ENCODE results near the gene ATXN7L1. TPM values are rescaled to one million over a fixed set of nuclear protein-coding genes. Genes with fewer than 3 reads are reported as not detected.

The ATXN7L1 gene
- total RNA-seq, 1 experiment from 2014 or later: 38.5 TPM

GRCh38 chr7:105816954-105817615 lies 59.3 kb downstream of the ATXN7L1 start:
- no peak overlapping the region for H3K4me3 Mint-ChIP-seq
- peaks cover 38% of the 10 kb centered on the region for H3K4me1 Mint-ChIP-seq
- H3K27me3 Mint-ChIP-seq (ENCODE audit: low read depth): no peaks in the 10 kb centered on the region
- ChIA-PET CTCF (interaction anchor here (0.6 to 1.9 kb wide), 3 partner anchors 52 to 128 kb away, joined by 4 to 5 read pairs (median 4); no protein-coding TSS in a partner anchor), POLR2A (interaction anchor here (1.2 kb wide), 1 partner anchor 20 kb away, joined by 3 read pairs; no protein-coding TSS in a partner anchor)
- H3K9me3 Mint-ChIP-seq: no peaks in the 10 kb centered on the region
- no peak overlapping the region for H3K27ac Mint-ChIP-seq
- DNase-seq (ENCODE audit: low spot score) (no peak), ATAC-seq (no peak)
- TF ChIP-seq NFE2L1 (CRISPR knock-in tag; IDR thresholded peaks at IDR 0.05): no peak
- 0 out of 2 replicates have a peak, but pooled peaks have one; percentile 52 for TF ChIP-seq RORB (CRISPR knock-in tag; IDR thresholded peaks at IDR 0.05)
- peaks cover 12% of the 10 kb centered on the region for H3K36me3 Mint-ChIP-seq

DNA sequence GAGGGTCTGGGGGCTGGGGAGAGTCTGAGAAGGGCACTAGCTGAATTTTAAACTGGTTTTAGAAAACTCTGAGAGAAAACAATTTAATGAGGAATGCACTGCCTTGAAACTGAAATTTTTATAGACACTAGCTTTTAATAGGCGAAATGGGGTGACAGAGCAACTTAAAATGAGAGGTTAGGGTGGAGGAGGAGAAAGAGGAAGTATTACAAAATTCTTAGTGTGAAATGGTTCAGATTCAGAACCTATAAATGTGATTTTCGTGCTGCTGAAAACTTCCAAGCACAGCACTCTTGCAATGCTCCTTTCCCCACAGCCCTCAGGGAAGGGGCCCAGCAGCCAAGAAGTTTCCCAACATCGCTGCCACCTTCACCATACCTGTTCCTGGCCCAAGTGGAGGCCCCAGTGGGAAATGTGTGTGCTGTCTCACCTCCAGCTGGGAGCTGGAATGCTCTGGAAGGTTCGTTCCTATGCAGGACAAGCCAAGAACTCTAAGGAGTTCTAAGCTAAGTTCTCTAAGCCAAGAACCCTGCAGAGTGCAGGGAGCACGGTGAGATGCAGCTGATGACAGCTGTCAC lies 60.0 kb downstream of the ATXN7L1 start:
- no peak overlapping the region for H3K4me3 Mint-ChIP-seq
- DNase-seq (ENCODE audit: low spot score) (no peak), ATAC-seq (peak; percentile 24; the same call in 1 of the 2 replicates)
- H3K4me1 Mint-ChIP-seq: peaks cover 38% of the 10 kb centered on the region
- no peak overlapping the region for H3K27ac Mint-ChIP-seq
- no peaks in the 10 kb centered on the region for H3K27me3 Mint-ChIP-seq (ENCODE audit: low read depth)
- TF ChIP-seq ESRRA (CRISPR knock-in tag; IDR thresholded peaks at IDR 0.05; ENCODE audit: borderline replicate concordance): no peak
- TF ChIP-seq NFYB (CRISPR knock-in tag; conservative IDR thresholded peaks at IDR 0.05; ENCODE audit: low read depth): no peak
- TF ChIP-seq ZNF423 (CRISPR knock-in tag; IDR thresholded peaks at IDR 0.05): no peak
- no peak for TF ChIP-seq ZNF512 (CRISPR knock-in tag; IDR thresholded peaks at IDR 0.05; ENCODE audit: borderline replicate concordance)
- TF ChIP-seq CREB1 (CRISPR knock-in tag; IDR thresholded peaks at IDR 0.05): no peak
- TF ChIP-seq, protein P1, sequence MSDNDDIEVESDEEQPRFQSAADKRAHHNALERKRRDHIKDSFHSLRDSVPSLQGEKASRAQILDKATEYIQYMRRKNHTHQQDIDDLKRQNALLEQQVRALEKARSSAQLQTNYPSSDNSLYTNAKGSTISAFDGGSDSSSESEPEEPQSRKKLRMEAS (CRISPR knock-in tag; IDR thresholded peaks at IDR 0.05): no peak
- TF ChIP-seq, protein P2, sequence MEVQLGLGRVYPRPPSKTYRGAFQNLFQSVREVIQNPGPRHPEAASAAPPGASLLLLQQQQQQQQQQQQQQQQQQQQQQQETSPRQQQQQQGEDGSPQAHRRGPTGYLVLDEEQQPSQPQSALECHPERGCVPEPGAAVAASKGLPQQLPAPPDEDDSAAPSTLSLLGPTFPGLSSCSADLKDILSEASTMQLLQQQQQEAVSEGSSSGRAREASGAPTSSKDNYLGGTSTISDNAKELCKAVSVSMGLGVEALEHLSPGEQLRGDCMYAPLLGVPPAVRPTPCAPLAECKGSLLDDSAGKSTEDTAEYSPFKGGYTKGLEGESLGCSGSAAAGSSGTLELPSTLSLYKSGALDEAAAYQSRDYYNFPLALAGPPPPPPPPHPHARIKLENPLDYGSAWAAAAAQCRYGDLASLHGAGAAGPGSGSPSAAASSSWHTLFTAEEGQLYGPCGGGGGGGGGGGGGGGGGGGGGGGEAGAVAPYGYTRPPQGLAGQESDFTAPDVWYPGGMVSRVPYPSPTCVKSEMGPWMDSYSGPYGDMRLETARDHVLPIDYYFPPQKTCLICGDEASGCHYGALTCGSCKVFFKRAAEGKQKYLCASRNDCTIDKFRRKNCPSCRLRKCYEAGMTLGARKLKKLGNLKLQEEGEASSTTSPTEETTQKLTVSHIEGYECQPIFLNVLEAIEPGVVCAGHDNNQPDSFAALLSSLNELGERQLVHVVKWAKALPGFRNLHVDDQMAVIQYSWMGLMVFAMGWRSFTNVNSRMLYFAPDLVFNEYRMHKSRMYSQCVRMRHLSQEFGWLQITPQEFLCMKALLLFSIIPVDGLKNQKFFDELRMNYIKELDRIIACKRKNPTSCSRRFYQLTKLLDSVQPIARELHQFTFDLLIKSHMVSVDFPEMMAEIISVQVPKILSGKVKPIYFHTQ (CRISPR knock-in tag; IDR thresholded peaks at IDR 0.05): no peak
- TF ChIP-seq ZBTB21 (CRISPR knock-in tag; IDR thresholded peaks at IDR 0.05; ENCODE audit: borderline replicate concordance): no peak
- TF ChIP-seq, protein P3, sequence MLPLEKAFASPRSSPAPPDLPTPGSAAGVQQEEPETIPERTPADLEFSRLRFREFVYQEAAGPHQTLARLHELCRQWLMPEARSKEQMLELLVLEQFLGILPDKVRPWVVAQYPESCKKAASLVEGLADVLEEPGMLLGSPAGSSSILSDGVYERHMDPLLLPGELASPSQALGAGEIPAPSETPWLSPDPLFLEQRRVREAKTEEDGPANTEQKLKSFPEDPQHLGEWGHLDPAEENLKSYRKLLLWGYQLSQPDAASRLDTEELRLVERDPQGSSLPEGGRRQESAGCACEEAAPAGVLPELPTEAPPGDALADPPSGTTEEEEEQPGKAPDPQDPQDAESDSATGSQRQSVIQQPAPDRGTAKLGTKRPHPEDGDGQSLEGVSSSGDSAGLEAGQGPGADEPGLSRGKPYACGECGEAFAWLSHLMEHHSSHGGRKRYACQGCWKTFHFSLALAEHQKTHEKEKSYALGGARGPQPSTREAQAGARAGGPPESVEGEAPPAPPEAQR (CRISPR knock-in tag; IDR thresholded peaks at IDR 0.05): no peak
- TF ChIP-seq SP1 (CRISPR knock-in tag; conservative IDR thresholded peaks at IDR 0.05): no peak
- TF ChIP-seq CREM (CRISPR knock-in tag; IDR thresholded peaks at IDR 0.05): no peak
- no peak for TF ChIP-seq ARID4B (CRISPR knock-in tag; IDR thresholded peaks at IDR 0.05; ENCODE audit: borderline replicate concordance)
- no peak for TF ChIP-seq ATF1 (CRISPR knock-in tag; IDR thresholded peaks at IDR 0.05)
- TF ChIP-seq ETV6 (CRISPR knock-in tag; IDR thresholded peaks at IDR 0.05): no peak
- TF ChIP-seq, protein P4, sequence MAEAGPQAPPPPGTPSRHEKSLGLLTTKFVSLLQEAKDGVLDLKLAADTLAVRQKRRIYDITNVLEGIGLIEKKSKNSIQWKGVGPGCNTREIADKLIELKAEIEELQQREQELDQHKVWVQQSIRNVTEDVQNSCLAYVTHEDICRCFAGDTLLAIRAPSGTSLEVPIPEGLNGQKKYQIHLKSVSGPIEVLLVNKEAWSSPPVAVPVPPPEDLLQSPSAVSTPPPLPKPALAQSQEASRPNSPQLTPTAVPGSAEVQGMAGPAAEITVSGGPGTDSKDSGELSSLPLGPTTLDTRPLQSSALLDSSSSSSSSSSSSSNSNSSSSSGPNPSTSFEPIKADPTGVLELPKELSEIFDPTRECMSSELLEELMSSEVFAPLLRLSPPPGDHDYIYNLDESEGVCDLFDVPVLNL (CRISPR knock-in tag; IDR thresholded peaks at IDR 0.05; ENCODE audit: borderline replicate concordance, low read depth): no peak
- no peak for TF ChIP-seq NR1H2 (CRISPR knock-in tag; IDR thresholded peaks at IDR 0.05)
- TF ChIP-seq ZNF425 (CRISPR knock-in tag; conservative IDR thresholded peaks at IDR 0.05): no peak
- POLR2A ChIA-PET: interaction anchor here (1.2 kb wide), 1 partner anchor 20 kb away, joined by 3 read pairs; no protein-coding TSS in a partner anchor
- CTCF ChIA-PET: interaction anchor here (1.0 to 1.9 kb wide), 3 partner anchors 51 to 61 kb away, joined by 3 to 5 read pairs (median 4); no protein-coding TSS in a partner anchor
- peaks cover 12% of the 10 kb centered on the region for H3K36me3 Mint-ChIP-seq
- H3K9me3 Mint-ChIP-seq: no peaks in the 10 kb centered on the region
